GM10266 (cell line): ENCODE data around the gene ATG10.
"Not testable (repeated sequence)": the region's sequence is repeated elsewhere in the genome, so short reads cannot be mapped to it uniquely, and the experiment has no call there.

Experiments used
- DNase-seq: peaks from one replicate; pipeline ENCODE4 v3.0.0; 2012; ENCODE audit errors: extremely low spot score
- TF ChIP-seq, protein P1 (sequence below): IDR thresholded peaks from 2 replicates; pipeline ENCODE4 v1.5.1; 2012; ENCODE audit warnings: mild to moderate bottlenecking, low read depth; ENCODE audit not compliant: control insufficient read depth, insufficient read depth; ENCODE audit errors: missing control alignments

The ATG10 gene

GRCh38 chr5:82257729-82258128, 285.9 kb downstream of the ATG10 start:
- TF ChIP-seq, protein P1, sequence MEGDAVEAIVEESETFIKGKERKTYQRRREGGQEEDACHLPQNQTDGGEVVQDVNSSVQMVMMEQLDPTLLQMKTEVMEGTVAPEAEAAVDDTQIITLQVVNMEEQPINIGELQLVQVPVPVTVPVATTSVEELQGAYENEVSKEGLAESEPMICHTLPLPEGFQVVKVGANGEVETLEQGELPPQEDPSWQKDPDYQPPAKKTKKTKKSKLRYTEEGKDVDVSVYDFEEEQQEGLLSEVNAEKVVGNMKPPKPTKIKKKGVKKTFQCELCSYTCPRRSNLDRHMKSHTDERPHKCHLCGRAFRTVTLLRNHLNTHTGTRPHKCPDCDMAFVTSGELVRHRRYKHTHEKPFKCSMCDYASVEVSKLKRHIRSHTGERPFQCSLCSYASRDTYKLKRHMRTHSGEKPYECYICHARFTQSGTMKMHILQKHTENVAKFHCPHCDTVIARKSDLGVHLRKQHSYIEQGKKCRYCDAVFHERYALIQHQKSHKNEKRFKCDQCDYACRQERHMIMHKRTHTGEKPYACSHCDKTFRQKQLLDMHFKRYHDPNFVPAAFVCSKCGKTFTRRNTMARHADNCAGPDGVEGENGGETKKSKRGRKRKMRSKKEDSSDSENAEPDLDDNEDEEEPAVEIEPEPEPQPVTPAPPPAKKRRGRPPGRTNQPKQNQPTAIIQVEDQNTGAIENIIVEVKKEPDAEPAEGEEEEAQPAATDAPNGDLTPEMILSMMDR, result no peak
- DNase-seq, result no peak

DNA sequence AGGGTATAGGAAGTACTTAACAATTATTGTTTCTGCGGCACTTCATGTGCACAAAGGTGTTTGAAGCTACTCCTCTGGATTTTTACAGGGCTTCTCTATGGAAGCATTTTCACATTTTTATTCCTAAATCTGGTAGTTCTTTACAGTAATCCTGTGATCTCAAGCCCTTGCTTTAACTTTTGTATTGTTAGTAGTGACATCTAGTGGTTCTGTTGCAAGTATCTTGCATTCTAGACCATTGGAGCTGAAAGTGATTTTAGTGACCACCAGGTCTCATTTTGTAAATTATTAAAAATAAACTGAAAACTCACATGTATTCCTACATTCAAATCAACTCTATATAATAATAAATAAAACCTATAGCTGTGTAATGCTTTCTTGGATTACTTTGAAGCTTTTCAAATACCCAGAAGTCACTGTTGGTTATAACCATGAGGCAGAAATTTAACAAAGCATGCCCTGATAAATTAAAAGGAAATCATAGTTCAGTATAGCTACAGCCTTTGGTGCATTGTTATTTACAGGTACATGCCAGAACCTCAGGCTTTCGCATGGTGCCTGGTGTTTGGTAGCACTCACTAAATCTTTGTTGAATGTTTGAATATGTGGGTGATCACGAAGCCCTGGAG, 287.5 kb downstream of the ATG10 start:
- TF ChIP-seq, protein P1, result peak; percentile 48
- no peak for DNase-seq

DNA sequence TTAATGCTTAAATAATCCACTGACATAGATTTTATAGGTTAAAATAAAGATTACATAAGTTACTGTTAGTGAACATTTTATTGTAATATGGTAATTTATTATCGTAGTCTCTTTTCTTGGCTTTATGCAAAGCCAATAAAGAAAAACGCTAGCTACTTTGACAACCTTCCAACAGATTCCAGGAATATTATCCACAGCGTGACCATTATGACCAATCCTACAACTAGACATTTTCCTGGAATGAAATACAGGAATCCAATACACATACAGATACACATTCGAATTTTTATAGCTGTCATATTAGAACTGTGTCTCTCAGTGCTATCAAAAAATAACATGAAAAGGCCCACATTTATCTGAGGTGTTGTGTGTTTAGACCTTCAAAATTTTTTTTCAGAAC, 293.2 kb downstream of the ATG10 start:
- TF ChIP-seq, protein P1, result no peak

DNA sequence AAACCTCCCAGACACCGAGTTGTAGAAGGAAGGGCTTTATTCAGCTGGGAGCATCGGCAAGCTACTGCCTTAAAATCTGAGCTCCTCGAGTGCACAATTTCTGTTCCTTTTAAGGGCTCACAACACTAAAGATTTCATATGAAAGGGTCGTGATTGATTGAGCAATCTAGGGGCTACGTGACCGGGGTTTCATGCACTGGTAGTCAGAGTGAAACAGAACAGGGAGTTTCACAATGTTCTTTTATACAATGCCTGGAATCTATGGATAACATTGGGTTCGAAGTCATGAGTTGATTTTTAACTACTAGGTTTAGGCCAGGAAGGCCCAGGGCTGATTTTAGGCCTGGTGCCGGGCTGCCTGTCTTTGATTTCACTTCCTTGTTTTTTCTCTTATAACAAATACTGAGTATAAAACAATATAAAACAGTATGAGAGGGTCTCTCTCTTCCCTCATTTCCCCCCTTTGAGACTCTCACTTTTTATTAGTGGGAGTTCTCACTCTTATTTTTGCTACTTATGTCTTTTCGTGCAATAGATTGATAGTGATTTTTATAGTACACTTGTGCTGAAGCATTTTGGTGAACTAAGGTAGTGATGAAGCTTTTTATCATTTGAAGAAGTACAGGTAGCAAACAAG, 295.6 kb downstream of the ATG10 start:
- not testable (repeated sequence) for DNase-seq

More for the DNA sequence above, 293.2 kb downstream of the ATG10 start:
- no peak for DNase-seq

GRCh38 chr5:82269363-82269762, 297.5 kb downstream of the ATG10 start:
- DNase-seq, result not testable (repeated sequence)

- DNase-seq, result not testable (repeated sequence)
Observed at GRCh38 chr5:82272571-82273356, 300.9 kb downstream of the ATG10 start.

- DNase-seq, result not testable (repeated sequence)
Observed at GRCh38 chr5:82273426-82273825, 301.6 kb downstream of the ATG10 start.

DNA sequence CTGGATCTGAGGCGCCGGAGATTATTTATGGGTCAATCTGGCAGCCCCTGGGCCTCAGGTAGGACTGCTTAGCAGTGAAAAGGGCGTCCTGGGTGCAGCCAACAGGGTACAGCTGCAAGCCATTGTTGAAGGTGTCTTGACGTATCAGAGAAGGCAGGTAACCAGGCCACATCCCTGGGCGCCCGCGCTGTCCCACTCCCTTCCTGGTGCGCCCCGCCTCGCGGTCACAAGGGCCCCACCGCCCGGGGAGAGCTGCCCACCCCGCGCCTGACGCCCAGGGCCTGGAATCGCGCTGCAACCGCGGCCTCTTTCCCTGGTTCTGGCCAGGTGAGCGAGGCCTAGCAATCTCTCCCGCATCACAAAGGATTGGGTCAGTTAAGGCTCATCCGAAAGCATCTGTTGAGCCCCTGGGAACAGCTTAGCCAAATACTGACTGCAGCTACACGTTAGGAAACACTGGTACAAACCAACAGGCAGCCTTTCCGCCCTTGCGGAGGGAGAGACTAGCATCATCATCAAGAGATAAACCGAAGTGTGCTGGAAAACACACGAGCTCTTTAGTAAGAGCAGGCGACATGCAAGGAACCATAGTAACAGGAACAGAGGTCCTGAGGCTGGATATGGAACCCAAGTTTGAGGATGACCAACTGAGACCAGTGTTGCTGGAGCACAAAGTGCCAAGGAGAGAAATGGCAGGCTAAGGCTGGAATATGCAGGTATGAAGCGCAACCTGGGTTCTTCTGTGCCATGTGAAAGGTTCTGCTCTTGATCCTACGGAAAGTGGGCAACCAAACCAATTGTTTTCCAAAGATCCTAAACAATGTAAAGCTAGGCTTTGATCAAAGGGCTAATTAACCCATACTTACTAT, 302.8 kb downstream of the ATG10 start:
- DNase-seq, result no peak
- TF ChIP-seq, protein P1, result no peak

GRCh38 chr5:82275216-82275664, 303.4 kb downstream of the ATG10 start:
- DNase-seq, result no peak
- TF ChIP-seq, protein P1, result no peak
